ENCODE results near the gene NPSR1.
"Not testable (repeated sequence)": the region's sequence is repeated elsewhere in the genome, so short reads cannot be mapped to it uniquely, and the experiment has no call there.

The NPSR1 gene

DNA sequence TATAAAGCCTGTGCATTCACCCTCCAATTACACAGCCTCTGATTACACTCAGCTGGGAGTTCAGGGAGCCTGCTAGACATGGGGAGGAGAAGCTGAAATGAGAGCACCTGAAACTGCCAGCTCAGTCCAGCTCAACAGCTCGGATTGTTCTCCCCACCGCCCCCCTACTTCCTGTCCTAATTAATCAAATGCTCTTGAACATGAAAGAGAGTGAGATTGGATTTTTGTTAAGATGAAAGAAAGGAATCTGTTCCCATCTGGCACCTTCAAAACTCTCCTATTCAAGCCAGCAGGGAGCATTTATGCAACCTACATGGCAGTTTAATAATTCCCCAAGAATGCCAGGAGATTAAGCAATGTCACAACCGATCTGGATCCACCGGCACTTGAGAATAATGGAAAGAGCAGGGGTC is 98.0 kb downstream of the NPSR1 start:
- DNase-seq (ENCODE audit: low read depth in 2 of 3, low spot score in 2 of 3), result no peak

DNA sequence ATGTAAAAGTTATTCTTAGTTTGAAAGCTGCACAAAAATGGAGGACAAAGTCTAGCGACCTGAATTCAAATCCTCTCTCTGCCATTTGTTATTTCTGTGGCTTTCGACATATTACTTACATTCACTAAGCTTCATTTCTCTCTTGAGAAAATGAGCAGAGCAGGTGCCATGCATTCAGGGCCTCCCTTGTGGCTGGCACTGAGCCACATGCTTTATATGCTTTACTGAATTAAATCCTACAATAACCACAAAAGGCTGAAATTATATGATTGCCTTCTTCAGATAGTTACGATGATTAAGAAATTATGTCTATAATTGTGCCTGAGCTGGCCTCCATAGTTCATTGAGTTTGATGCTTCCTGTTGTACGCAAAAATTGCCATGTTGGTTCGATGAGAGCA is 98.7 kb downstream of the NPSR1 start:
- DNase-seq (ENCODE audit: low read depth in 2 of 3, low spot score in 2 of 3), result no peak

DNA sequence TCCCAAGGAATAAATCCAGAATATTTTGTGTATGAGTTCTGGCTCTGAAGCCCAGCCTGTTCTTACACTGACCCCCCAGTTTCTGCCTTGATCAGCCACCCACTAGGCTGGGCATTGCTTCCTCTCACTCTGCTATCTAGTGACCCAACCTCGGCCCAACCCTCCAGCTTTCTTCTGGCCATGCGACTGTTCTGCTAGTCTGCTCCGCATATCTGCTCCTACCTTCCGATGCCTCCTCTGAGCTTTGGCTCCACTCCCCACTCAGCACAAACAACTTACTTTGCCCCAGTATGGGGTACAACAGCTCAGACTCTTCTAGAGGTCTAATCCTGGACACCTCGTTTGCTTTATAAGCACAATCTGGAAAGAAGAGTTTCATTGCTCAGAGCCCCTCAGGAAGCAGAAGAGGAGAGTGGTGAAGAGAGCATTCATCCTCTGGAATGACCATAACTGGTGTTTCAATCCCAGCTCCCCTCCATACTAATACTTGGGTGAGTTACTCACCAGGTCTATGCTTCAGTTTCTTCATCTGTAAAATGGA is 99.6 kb downstream of the NPSR1 start:
- no peak for DNase-seq (ENCODE audit: low read depth in 2 of 3, low spot score in 2 of 3)

DNA sequence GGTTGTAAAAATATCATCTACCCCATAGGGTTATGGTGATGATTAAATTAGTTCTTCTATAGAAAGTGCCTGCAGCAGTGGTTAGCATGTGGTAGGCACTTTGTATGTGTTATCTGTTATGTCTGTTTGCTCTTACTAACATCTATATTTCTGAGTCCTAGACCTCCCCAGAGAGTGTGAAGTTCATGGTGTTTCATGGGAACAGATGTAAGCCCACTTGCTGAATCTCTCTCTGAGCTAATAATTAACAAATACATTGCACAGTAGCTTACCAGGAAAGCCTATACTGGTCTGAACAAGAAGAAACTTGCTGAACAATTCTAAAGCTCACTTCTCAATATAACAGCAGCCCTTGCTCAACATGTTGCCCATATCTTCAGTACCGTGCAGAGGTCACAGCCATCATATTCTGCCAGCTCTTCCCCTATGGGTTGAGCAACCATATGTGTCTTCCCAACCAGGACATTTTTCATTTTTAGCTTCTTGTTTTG is 100.1 kb downstream of the NPSR1 start:
- DNase-seq (ENCODE audit: low read depth in 2 of 3, low spot score in 2 of 3), result no peak

DNA sequence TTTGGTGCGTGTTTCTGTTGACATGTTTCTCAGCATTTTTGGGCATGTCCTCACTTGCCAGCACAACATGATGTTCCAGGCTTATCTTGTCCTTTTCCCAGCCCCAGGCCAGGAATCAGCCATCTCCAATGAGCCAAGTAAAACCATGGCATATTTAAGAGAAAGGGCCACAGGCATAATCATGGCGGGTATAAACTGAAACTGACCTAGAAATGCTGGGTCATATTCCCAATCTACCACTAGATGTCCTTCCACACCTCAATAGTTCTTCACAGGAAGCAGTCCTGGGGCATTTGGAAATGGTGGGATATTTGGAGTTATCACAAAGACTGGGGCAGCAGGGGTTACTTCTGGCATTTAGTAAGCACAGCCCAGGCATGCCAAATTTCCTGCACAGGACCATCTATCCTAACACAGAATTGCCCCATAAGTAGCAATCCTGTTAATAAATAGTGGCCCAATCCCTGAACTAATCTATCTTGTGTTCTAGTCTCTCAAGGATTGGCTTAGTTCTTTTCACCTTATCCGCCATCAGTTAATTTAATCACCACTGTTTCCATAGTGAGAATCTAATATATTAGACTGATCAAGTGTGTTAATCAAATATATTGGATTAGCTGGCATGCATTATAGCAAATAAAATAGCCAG is 101.6 kb downstream of the NPSR1 start:
- no peak for DNase-seq (ENCODE audit: low read depth in 2 of 3, low spot score in 2 of 3)

DNA sequence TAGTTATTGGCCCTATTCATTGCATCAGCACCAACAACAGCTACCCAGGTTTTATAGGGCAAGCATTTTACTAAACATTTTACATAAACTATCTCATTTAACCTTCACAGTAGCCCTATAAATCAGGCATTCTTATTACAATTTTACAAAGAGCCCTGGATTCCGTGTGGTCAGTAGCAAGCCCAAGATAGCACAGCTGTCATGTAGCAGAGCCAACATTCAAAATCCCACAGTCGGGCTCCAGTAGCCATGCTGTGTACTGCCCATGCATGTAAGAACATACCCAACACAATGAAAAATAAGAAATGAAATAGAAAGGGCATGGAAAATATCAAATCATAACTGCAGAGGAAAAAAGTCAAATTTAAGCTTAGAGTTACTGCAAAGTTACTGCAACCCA is 102.3 kb downstream of the NPSR1 start:
- no peak for DNase-seq (ENCODE audit: low read depth in 2 of 3, low spot score in 2 of 3)

DNA sequence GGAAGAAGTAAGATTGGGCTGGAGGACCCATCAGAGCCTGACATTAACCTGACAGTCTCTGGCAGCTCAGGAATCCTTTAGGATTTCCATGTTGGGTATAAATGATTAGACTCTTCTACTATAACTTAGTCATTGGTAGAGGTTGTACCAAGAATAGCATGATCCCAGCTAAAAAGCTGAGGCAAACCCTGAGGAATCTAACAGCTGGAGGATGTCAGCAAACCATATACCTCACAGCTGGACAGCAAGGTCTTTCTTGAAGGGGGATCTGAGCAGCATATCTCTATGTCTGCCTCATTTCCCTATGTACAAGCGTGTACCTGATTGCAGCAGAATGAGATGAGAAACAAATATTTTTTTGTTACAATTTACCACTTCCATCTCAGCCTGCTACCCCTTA is 103.2 kb downstream of the NPSR1 start:
- no peak for DNase-seq (ENCODE audit: low read depth in 2 of 3, low spot score in 2 of 3)

DNA sequence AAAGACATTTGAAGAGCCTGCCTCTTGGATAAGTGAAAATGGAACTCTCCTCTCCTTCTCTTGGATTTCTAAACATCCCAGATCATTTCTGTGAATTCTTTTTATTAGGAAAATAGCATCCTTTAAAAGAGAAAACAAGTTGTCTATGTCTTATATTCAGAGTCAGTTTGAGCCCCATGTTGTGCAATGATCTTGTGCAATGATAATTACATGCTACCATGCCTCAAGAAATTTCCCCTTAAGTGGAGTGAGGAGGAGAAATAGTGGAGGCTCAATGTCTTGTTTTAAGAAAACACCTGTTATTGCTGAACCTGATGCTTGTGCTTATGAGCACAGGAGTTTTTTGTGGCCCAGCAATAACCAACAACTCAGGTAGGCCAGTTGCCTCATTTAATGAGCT is 103.6 kb downstream of the NPSR1 start:
- no peak for DNase-seq (ENCODE audit: low read depth in 2 of 3, low spot score in 2 of 3)

DNA sequence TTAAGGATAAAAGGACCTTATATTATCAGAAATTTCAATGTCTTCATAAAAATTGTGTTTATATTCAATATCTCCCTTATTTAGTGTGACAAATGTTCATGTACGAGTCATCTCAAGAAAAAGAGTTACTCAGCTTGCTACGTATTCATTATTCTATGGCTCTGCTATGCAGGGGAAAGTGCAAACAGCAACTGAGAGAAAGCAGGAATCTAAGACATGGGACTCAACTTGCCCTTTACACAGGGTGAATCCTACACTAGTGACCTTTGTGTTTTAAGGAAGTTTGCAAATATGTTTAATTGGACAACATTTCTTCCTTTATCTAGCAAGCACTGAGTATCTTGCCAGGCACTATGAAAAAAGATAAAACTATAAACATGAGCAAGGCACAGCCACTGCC is 104.7 kb downstream of the NPSR1 start:
- no peak for DNase-seq (ENCODE audit: low read depth in 2 of 3, low spot score in 2 of 3)

DNA sequence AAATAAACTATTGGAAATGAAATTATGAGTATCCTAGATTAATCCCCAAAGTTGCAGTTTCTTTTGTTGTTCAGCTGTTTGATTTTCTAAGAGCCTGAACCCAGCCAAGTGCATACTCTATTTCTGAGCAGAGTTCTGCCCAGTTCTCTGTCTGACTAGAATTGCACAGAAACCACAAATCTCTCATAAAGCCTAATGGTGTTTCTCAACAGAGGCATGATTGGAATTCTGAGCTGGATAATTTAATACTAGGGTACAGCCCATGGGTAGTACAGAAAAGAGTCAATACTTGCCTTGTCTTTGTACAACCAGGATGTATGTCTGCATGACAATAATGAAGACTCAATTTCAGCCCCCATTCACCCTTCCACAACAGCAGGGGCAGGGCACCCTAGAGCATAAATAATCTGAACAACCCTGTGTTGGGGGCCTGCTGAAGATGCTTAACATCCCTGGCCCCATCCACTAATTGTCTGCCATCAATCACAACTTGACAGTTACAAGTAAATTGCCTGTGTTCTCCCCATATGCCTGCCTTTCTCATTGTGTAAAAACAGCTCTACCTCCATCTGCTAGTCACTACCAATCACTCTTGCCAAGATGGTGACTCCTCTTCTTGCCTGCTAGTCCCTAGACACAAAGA is 114.4 kb downstream of the NPSR1 start:
- DNase-seq (ENCODE audit: low read depth in 2 of 3, low spot score in 2 of 3), result no peak

DNA sequence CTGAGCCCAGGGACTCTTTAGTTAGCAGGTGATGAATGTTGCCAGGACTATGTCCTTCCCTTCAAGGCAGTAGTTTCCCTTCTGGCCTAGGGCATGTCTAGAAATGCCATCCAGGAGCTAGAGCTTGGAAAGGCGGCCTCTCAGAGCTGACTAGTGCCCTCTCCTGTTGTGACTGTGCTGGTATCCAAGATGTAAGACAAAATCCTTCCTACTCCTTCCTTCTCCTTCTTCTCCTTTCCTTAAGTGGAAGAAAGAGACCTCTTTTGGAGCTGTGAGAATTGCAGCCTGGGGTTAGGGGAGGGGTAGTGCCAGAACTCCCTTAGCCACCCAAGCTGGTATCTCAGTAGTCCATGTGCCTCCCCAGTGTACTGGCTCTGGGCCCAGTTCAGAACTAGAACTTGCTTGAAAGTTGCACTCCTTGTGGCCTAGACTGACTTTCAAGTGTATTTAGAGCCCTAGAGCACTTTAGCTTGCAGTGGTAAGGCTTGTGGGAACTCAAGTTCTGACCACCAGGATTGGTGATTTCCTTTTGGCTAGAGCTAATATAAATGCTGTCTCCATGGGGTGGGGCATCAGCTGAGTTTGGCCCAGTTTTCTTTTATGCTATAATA is 118.8 kb downstream of the NPSR1 start:
- DNase-seq (ENCODE audit: low read depth in 2 of 3, low spot score in 2 of 3), result no peak

DNA sequence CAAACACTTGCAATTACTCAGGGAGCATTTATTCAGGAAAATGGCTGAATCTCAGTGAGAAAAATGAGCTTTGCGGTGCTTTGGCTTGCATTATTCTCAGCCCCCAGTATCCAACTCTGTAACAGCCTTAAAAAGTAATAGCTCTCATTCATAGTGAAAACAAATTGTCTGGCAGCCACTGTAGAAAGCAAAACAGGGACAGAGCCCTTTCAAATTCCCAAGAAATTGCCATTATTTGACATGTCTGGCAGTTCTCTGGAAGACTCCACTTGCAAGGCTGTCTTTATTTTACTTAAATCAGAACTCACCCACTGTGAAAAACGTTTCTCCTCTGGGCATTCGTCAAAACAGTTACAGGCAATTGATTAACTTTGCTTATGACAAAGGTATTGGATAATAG is 122.5 kb downstream of the NPSR1 start:
- DNase-seq (ENCODE audit: low read depth in 2 of 3, low spot score in 2 of 3), result no peak

DNA sequence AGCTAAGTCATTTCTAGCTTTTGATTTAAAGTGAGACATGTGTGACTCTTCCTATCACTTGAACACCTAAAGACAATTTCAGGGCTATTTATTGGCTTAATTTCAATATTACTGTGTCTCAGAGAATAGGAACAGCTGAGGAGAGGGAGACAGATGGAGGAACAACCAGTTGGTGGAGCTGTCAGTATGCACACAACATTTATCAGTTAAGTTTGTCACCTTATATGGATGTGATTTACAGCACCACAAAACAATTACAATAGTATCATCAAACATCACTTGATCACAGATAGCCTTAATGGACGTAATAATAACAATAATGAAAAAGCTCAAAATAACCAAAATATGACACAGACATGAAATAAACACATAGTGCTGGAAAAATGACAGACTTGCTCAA is 129.6 kb downstream of the NPSR1 start:
- DNase-seq (ENCODE audit: low read depth in 2 of 3, low spot score in 2 of 3), result no peak

DNA sequence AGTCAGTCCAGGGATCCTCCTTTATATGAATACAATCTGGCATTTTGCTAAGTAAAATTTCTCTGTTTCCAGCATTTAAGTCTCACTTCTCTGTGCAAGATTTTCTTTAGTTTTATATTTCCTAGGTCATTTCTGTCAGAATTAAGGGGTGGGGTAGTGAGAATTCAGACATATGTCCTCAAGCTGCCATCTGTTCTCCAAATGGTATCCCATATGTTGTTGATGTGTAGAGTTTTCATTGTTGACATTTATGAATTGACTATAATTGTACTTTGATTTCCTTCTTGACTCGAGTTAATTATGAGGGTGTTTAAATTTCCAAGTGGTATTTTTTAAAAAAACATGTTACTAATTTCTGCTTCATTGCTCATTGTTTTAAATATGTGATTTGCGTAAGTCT is 148.8 kb downstream of the NPSR1 start:
- DNase-seq (ENCODE audit: low read depth in 2 of 3, low spot score in 2 of 3), result no peak

DNA sequence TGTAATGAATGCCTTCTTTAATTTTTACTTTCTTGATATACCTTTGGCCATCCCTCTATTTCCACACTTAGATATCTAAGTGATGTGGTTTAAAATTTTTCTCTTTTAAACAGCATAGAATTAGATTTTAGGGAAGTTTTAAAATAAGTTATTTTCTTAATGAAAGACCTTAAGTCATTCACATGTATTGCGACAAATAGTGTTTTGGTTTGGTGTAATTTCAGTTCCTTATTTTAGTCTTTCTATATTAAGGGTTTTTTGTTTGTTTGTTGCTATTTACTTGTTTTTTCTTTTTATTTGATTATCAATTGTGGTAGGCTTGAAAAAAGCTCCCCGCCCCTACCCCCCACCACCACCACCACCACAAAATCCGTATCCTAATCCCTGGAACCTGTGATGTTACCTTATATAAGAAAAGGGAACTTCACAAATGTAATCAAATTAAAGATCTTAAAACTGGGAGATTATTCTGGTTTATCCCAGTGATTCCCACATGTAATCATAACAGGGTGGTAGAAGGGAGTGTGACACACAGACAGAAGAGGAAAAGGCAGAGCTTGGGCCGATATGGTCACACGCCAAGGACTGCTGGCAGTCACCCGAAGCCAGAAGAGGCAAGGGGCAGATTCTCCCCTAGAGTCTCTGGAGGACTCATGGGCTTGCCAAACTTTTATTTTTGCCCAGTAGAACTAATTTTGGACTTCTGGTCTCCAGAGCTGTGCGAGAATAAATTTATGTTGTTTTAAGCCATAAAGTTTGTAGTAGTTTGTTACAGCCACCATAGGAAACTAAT is 149.7 kb downstream of the NPSR1 start:
- no peak for DNase-seq (ENCODE audit: low read depth in 2 of 3, low spot score in 2 of 3)

DNA sequence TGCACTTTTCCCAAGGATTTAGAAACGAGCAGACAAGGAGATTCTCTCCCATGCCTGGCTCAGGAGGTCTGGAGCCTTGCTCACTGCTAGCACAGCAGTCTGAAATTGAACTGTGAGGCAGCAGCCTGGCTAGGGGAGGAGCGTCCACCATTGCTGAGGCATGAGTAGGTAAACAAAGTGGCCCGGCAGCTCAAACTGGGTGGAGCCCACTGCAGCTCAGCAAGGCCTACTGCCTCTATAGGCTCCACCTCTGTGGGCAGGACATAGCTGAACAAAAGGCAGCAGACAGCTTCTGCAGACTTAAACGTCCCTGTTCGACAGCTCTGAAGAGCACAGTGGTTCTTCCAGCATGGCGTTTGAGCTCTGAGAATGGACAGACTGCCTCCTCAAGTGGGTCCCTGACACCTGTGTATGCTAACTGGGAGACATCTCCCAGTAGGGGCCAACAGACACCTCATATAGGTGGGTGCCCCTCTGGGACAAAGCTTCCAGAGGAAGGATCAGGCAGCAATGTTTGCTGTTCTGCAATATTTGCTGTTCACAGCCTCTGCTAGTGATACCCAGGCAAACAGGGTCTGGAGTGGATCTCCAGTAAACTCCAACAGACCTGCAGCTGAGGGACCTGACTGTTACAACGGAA is 156.3 kb downstream of the NPSR1 start:
- not testable (repeated sequence) for DNase-seq (ENCODE audit: low read depth in 2 of 3, low spot score in 2 of 3)

DNA sequence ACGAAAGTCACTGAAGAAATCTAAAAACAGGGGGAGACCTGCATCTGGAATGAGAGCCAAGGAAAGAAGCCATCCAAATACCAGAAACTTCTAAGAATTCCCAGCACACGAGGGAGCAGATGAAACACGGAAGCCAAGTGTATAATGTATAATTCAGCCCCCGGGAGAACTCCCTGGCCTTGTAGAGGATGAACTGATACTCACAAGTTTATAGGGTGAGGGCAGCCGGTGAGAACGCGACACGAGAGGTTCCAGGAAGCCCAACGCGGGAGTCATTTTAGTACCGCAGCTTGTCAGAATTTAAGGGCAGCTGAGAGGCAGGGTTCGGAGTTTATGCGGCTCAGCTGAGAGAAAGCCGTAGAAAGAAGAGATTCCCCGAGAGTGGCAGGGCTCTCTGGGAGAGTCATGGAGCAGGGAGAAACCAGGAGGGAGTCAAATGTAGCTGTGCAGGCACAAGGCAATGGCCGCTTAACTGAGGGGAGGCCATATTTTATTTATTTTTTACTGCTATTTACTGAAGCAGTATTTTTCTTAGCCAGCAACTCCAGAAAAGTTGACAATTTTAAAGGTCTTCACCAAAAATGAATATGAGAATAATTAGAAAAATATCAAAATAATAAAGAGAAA is 164.0 kb downstream of the NPSR1 start:
- DNase-seq (ENCODE audit: low read depth in 2 of 3, low spot score in 2 of 3), result no peak

DNA sequence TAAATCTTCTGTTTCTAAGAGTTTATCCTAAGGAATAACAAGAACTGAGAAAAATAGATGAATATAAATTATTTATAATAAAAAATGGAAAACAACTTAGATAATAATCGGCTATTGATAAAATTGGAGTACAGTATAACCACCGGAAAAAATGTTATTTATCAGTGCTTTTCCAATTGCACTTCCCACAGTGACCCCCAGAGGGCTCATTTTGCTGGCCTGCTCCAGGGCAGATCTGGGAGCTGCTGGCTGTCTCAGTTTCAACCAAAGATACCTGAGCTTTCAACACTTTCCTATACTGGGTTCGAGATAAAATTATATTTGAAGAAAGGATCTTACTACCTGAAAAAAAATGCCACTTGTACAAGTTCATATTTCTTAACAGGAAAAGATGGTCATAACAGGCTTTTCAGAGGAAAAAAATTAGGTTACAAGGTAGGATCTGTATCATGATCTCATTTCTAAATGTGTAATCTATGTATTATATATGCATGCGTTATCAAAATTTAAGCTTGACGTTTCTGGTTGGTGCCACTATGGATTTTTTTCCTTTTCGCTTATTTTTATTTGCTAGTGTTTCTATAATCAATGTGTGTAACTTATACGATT is 165.7 kb downstream of the NPSR1 start:
- peak; percentile 4 to 33 (median 23) for DNase-seq (ENCODE audit: low read depth in 2 of 3, low spot score in 2 of 3)

DNA sequence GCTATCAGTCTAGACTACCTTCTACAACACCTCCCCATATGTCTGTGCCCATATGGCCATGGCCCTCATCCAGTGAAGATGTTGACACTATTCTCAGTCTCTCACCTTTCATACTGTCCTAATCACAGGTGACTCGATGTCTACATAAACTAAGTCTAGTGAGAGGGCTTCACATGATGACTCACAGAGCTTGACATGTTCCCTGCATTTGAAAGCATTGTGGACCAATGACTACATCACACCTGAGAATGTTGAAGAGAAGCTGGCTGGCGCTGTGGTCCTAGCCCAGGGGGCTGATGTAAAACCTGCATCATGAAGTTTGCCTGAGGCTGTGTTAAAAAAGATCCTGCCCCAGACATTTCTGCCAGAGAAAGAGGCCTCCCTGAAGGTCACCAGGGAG is 167.2 kb downstream of the NPSR1 start:
- no peak for DNase-seq (ENCODE audit: low read depth in 2 of 3, low spot score in 2 of 3)

DNA sequence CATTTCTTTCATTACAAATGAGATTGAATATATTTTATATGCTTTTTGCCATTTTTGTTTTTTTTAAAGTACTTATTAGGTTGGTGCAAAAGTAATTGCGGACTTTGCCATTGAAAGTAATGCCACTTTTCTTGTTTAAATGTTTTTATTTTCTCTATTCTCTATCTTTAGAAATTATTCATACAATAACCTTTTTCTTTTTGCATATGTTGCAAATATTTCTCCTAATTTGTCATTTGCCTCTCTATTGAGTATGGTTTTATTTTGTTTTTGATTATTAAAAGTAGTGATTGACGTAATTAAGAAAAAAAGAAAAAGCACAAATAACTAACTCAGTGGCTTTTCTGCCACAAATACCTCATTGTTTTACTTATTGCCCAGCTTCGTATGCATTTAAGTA is 172.4 kb downstream of the NPSR1 start:
- no peak for DNase-seq (ENCODE audit: low read depth in 2 of 3, low spot score in 2 of 3)

Measured in activated CD8-positive, alpha-beta memory T cell treated with anti-CD3 and anti-CD28 coated beads for 48 hours (primary cell).